ENCODE results near the gene CCT7. TPM values are rescaled to one million over a fixed set of nuclear protein-coding genes. Genes with fewer than 3 reads are reported as not detected.

Gene CCT7
- total RNA-seq, 1 donor from 2014 or later = 192 TPM

- DNase-seq = no peak
Measured at GRCh38 chr2:73227086-73227485, 7.0 kb upstream of the CCT7 start.

- DNase-seq = no peak
Measured at GRCh38 chr2:73228631-73229030, 5.5 kb upstream of the CCT7 start.

GRCh38 chr2:73232403-73233153 lies 1.5 kb upstream of the CCT7 start:
- DNase-seq = peak; percentile 8

- peak; percentile 100 for DNase-seq
Measured at GRCh38 chr2:73233154-73233931, 765 bp upstream of the CCT7 start, which contains the start of gene PRADC1. TSS of gene PRADC1 (minus strand) at chr2:73233239. CDS start at chr2:73233160, 79 bp downstream.

GRCh38 chr2:73235315-73236028 lies 1.4 kb downstream of the CCT7 start:
- DNase-seq = no peak

GRCh38 chr2:73237168-73237567 lies 3.1 kb downstream of the CCT7 start:
- DNase-seq = no peak

- DNase-seq = no peak
Measured at GRCh38 chr2:73238149-73238548, 4.0 kb downstream of the CCT7 start.

- DNase-seq = no peak
Measured at GRCh38 chr2:73238976-73239375, 4.9 kb downstream of the CCT7 start.

- DNase-seq = no peak
Measured at GRCh38 chr2:73239776-73240175, 5.7 kb downstream of the CCT7 start.

- DNase-seq = no peak
Measured at GRCh38 chr2:73243884-73244570, 9.9 kb downstream of the CCT7 start.

GRCh38 chr2:73244580-73244979 lies 10.5 kb downstream of the CCT7 start:
- DNase-seq = no peak

- DNase-seq = no peak
Measured at GRCh38 chr2:73246850-73247249, 12.7 kb downstream of the CCT7 start.

- DNase-seq = no peak
Measured at GRCh38 chr2:73249636-73250035, 15.5 kb downstream of the CCT7 start.

- DNase-seq = peak; percentile 23
Measured at GRCh38 chr2:73250872-73251846, 17.1 kb downstream of the CCT7 start.

GRCh38 chr2:73252238-73253027 lies 18.3 kb downstream of the CCT7 start:
- no peak for DNase-seq

GRCh38 chr2:73253400-73253799 lies 19.3 kb downstream of the CCT7 start:
- DNase-seq = no peak

- DNase-seq = no peak
Measured at GRCh38 chr2:73253901-73254300, 19.8 kb downstream of the CCT7 start.

- no peak for DNase-seq
Measured at GRCh38 chr2:73254343-73255006, 20.4 kb downstream of the CCT7 start.

- no peak for DNase-seq
Measured at GRCh38 chr2:73255007-73255644, 21.0 kb downstream of the CCT7 start.
